HepG2 (cell line): ENCODE data around the gene NOB1. TPM values are rescaled to one million over a fixed set of nuclear protein-coding genes. Genes with fewer than 3 reads are reported as not detected.

Experiments
- CTCF ChIP-seq: sonication (generic); formaldehyde crosslinking; IDR thresholded peaks from 2 replicates; pipeline ENCODE4 v1.5.0; 2020; ENCODE audit warnings: mild to moderate bottlenecking, missing genetic modification reagents, moderate library complexity
- FOXA3 ChIP-seq: IDR thresholded peaks from 2 replicates; pipeline ENCODE4 v1.6.1; 2016; ENCODE audit warnings: missing genetic modification reagents, missing compliant biosample characterization
- GATAD2A ChIP-seq: IDR thresholded peaks from 2 replicates; pipeline ENCODE4 v1.6.1; 2016
- HNRNPLL ChIP-seq: fragments of 200-400 bp; formaldehyde crosslinking; IDR thresholded peaks from 2 replicates; pipeline ENCODE4 v1.6.1; 2017; ENCODE audit warnings: mild to moderate bottlenecking, low read depth, low read length; ENCODE audit not compliant: poor library complexity, severe bottlenecking
- KAT8 ChIP-seq: IDR thresholded peaks from 2 replicates; pipeline ENCODE4 v1.6.1; 2016; ENCODE audit warnings: missing genetic modification reagents, missing compliant biosample characterization
- MAF1 ChIP-seq: sonication (generic); formaldehyde crosslinking; IDR thresholded peaks from 2 replicates; pipeline ENCODE4 v1.5.0; 2020; ENCODE audit warnings: missing genetic modification reagents, borderline replicate concordance
- MBD4 ChIP-seq: IDR thresholded peaks from 2 replicates; pipeline ENCODE4 v1.6.1; 2012; ENCODE audit warnings: low read length, inconsistent platforms, borderline replicate concordance
- NFE2L2 ChIP-seq: fragments of 150-350 bp; IDR thresholded peaks from 2 replicates; pipeline ENCODE4 v1.6.1; 2014; ENCODE audit warnings: low read length
- NKX3-1 ChIP-seq: sonication (generic); formaldehyde crosslinking; IDR thresholded peaks from 2 replicates; pipeline ENCODE4 v1.5.0; 2020; ENCODE audit warnings: missing genetic modification reagents
- POLR2G ChIP-seq: fragments of 200-400 bp; formaldehyde crosslinking; IDR thresholded peaks from 2 replicates; pipeline ENCODE4 v1.6.1; 2018; ENCODE audit warnings: mild to moderate bottlenecking, low read depth, low read length, moderate library complexity
- RBFOX2 ChIP-seq: fragments of 200-400 bp; formaldehyde crosslinking; IDR thresholded peaks from 2 replicates; pipeline ENCODE4 v1.6.1; 2017; ENCODE audit warnings: low read depth, mild to moderate bottlenecking, low read length
- RCOR2 ChIP-seq: IDR thresholded peaks from 2 replicates; pipeline ENCODE4 v1.6.1; 2016; ENCODE audit warnings: missing biosample characterization, missing genetic modification reagents
- RFX3 ChIP-seq: IDR thresholded peaks from 2 replicates; pipeline ENCODE4 v1.6.1; 2016; ENCODE audit warnings: missing biosample characterization, missing genetic modification reagents
- STAG1 ChIP-seq: sonication (generic); formaldehyde crosslinking; IDR thresholded peaks from 2 replicates; pipeline ENCODE4 v1.4.0; 2020; ENCODE audit warnings: missing genetic modification reagents
- ZGPAT ChIP-seq: IDR thresholded peaks from 2 replicates; pipeline ENCODE4 v1.6.1; 2016; ENCODE audit warnings: mild to moderate bottlenecking
- ZNF124 ChIP-seq: sonication (generic); formaldehyde crosslinking; IDR thresholded peaks from 2 replicates; pipeline ENCODE4 v1.4.0; 2020; ENCODE audit warnings: missing genetic modification reagents
- ZNF234 ChIP-seq: sonication (generic); formaldehyde crosslinking; conservative IDR thresholded peaks from 2 replicates; pipeline ENCODE4 v1.5.1; 2020; ENCODE audit warnings: mild to moderate bottlenecking, missing genetic modification reagents
- ZNF331 ChIP-seq: sonication (generic); formaldehyde crosslinking; IDR thresholded peaks from 2 replicates; pipeline ENCODE4 v1.4.0; 2020; ENCODE audit warnings: missing genetic modification reagents
- ZSCAN9 ChIP-seq: IDR thresholded peaks from 2 replicates; pipeline ENCODE4 v1.6.1; 2016; ENCODE audit warnings: borderline replicate concordance
- polyA plus RNA-seq, 8 experiments: library from polyadenylated mRNA; depleted of rRNA in 3 of 8; stranded (reverse) in 7 of 8; unstranded in 1 of 8; fragments of >200 nt; fragmentation: Illumina TruSeq in 4 of 8; extraction: Trizol in 4 of 8; gene quantifications; 2 replicates each; pipeline versions ENCODE4 v1.2.1 to v1.2.3, GENCODE V29; 2011 to 2016; ENCODE audit warnings: low read depth in 4 of 8, missing spikeins in 1 of 8, mixed read lengths in 1 of 8; ENCODE audit not compliant: insufficient read depth in 1 of 8
- total RNA-seq, 5 experiments: library from RNA; depleted of rRNA; stranded (reverse); fragments of >200 nt; fragmentation: Illumina TruSeq; extraction: Trizol; gene quantifications; 2 replicates each; pipeline ENCODE4 v1.2.3, GENCODE V29; 2016; ENCODE audit warnings: low read depth in 1 of 5
- TF ChIP-seq, protein P1 (sequence below): IDR thresholded peaks from 2 replicates; pipeline ENCODE4 v1.6.1; 2012; ENCODE audit warnings: low read depth, low read length, improper control_type of control experiment
- TF ChIP-seq, protein P2 (sequence below): sonication (generic); formaldehyde crosslinking; IDR thresholded peaks from 2 replicates; pipeline ENCODE4 v1.4.0; 2020; ENCODE audit warnings: missing genetic modification reagents, borderline replicate concordance
- TF ChIP-seq, protein P3 (sequence below): IDR thresholded peaks from 2 replicates; pipeline ENCODE4 v1.6.1; 2016

Gene NOB1
- total and polyA plus RNA-seq, 2 of the 13 experiments (the other 11 are each of a cell fraction or from before 2014, with no cell fraction given), result 47.1 to 162 TPM

DNA sequence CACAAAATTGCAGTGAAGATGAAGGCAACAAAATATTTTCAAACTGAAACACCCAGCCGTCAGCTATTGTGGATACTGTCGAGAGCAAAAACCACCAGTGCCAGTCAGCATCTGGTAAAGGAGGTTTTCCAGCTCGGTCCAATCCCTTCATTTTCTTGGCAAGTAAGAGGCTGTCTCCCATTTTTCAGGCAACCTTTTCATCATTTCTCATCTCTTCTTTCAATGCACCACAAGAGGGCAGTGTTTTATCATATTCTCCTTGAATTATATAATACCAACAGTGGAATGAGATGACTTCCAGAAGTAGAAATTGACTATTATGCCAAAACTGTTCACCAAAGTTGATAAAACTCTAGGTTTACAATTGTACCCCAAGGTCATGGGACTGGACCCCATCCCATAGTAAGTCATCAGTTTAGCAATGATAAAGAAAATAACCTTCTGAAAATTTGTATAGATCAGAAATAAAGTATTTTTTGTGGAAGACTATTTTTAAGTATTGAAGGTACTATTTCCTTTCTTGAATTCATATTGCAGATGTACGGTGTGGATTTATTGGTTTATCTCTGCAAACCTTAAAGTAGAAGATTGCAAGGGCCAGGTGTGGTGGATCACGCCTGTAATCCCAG, 45.2 kb downstream of the NOB1 start (continued):
- TF ChIP-seq FOXA3 (CRISPR knock-in tag) (peak; percentile 48; the same call in 1 of the 2 replicates), CTCF (CRISPR knock-in tag) (peak; percentile 85), MAF1 (no peak), RCOR2 (CRISPR knock-in tag) (peak; percentile 40; the same call in 1 of the 2 replicates), NKX3-1 (0 out of 2 replicates have a peak, but pooled peaks have one; percentile 36), POLR2G (0 out of 2 replicates have a peak, but pooled peaks have one; percentile 9), GATAD2A (0 out of 2 replicates have a peak, but pooled peaks have one; percentile 23), RBFOX2 (peak; percentile 10; the same call in 1 of the 2 replicates), STAG1 (CRISPR knock-in tag) (peak; percentile 91), ZNF331 (CRISPR knock-in tag) (0 out of 2 replicates have a peak, but pooled peaks have one; percentile 32), RFX3 (no peak), NFE2L2 (no peak), HNRNPLL (no peak), ZNF124 (peak; percentile 47; the same call in 1 of the 2 replicates), ZGPAT (CRISPR knock-in tag) (peak; percentile 57; the same call in 1 of the 2 replicates), ZNF234 (CRISPR knock-in tag) (no peak), MBD4 (no peak), ZSCAN9 (0 out of 2 replicates have a peak, but pooled peaks have one; percentile 2), KAT8 (CRISPR knock-in tag) (0 out of 2 replicates have a peak, but pooled peaks have one; percentile 50)
- TF ChIP-seq, protein P1, sequence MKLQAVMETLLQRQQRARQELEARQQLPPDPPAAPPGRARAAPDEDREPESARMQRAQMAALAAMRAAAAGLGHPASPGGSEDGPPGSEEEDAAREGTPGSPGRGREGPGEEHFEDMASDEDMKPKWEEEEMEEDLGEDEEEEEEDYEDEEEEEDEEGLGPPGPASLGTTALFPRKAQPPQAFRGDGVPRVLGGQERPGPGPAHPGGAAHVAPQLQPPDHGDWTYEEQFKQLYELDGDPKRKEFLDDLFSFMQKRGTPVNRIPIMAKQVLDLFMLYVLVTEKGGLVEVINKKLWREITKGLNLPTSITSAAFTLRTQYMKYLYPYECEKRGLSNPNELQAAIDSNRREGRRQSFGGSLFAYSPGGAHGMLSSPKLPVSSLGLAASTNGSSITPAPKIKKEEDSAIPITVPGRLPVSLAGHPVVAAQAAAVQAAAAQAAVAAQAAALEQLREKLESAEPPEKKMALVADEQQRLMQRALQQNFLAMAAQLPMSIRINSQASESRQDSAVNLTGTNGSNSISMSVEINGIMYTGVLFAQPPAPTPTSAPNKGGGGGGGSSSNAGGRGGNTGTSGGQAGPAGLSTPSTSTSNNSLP, result peak; percentile 84
- TF ChIP-seq, protein P2, sequence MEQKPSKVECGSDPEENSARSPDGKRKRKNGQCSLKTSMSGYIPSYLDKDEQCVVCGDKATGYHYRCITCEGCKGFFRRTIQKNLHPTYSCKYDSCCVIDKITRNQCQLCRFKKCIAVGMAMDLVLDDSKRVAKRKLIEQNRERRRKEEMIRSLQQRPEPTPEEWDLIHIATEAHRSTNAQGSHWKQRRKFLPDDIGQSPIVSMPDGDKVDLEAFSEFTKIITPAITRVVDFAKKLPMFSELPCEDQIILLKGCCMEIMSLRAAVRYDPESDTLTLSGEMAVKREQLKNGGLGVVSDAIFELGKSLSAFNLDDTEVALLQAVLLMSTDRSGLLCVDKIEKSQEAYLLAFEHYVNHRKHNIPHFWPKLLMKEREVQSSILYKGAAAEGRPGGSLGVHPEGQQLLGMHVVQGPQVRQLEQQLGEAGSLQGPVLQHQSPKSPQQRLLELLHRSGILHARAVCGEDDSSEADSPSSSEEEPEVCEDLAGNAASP (CRISPR knock-in tag), result peak; percentile 69; the same call in 1 of the 2 replicates
- TF ChIP-seq, protein P3, sequence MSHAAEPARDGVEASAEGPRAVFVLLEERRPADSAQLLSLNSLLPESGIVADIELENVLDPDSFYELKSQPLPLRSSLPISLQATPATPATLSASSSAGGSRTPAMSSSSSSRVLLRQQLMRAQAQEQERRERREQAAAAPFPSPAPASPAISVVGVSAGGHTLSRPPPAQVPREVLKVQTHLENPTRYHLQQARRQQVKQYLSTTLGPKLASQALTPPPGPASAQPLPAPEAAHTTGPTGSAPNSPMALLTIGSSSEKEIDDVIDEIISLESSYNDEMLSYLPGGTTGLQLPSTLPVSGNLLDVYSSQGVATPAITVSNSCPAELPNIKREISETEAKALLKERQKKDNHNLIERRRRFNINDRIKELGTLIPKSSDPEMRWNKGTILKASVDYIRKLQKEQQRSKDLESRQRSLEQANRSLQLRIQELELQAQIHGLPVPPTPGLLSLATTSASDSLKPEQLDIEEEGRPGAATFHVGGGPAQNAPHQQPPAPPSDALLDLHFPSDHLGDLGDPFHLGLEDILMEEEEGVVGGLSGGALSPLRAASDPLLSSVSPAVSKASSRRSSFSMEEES (CRISPR knock-in tag), result no peak
